ENCODE results near the gene EXT2.

DNA sequence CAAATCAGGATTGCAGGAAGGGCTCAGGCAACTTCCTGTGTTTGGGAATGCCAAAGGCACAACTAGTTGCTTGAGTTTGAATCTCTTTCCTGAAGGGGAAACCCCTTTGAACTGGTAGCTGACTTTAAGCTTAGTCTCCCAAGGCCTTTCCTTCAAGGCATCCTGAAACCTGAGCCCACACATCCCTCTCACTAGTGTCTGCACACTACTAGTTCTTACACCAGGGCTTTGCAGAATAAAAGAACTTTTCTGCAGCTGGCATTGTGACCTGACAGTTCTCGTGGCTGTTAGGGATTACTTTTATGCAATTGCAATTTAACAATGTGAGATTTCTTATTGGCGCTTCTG is 95.4 kb downstream of the EXT2 start:
- TF ChIP-seq FOXA1 (IDR thresholded peaks at IDR 0.05) (no peak), L3MBTL2 (conservative IDR thresholded peaks at IDR 0.05) (no peak), BHLHE40 (IDR thresholded peaks at IDR 0.05; ENCODE audit: borderline replicate concordance) (no peak), CTBP1 (IDR thresholded peaks at IDR 0.05; ENCODE audit: borderline replicate concordance) (no peak)

Data from HEK293T (cell line).